Activated T-helper 9 cell treated with anti-CD3 and anti-CD28 coated beads, Interleukin-2, amount 50 U/mL, for 16 hours (primary cell): ENCODE results near the gene POLR3K.
"Not testable (repeated sequence)": the region's sequence is repeated elsewhere in the genome, so short reads cannot be mapped to it uniquely, and the experiment has no call there.

Source experiments
- DNase-seq: peaks from one replicate; pipeline ENCODE4 v3.0.0-alpha.2; 2020; ENCODE audit warnings: low read depth

Gene POLR3K

DNA sequence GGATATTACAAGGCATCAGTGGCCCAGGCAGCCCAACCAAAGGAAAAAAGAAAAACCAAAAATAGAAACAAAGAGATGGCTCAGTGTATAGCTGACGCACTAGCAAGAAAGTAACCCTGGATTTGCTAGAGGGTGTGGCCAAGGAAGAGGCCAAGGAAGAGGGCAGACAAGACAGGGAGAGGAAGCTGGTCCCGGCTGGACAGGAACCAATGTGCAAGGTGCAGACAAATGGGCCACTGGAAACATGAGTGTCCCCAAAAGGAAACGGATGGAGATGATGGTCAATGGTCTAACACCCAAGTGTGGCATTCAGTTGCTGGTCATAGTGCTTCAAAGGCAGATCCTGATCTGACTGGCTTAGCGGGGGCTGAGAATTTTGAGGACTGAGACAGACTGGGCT lies 10.7 kb downstream of the POLR3K start:
- no peak for DNase-seq

DNA sequence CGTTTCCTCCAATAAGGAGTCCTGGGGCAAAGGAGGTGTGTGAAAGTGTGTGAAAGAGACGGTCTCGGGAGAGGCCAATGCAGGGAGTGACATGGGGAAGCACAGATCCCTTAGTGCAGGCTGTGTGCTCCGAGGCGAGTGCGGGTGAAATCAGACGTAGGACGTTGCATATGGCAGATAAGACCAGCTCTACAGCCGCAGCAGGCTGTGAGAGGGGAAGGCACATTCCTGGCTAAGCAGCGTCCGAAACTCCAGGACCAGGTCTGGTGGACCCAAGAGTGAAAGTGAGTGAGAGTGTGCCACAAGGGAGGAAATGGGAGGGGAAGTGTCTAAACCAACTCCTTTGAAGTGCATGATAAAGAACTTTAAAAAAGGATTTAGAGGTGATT lies 11.3 kb downstream of the POLR3K start:
- no peak for DNase-seq

DNA sequence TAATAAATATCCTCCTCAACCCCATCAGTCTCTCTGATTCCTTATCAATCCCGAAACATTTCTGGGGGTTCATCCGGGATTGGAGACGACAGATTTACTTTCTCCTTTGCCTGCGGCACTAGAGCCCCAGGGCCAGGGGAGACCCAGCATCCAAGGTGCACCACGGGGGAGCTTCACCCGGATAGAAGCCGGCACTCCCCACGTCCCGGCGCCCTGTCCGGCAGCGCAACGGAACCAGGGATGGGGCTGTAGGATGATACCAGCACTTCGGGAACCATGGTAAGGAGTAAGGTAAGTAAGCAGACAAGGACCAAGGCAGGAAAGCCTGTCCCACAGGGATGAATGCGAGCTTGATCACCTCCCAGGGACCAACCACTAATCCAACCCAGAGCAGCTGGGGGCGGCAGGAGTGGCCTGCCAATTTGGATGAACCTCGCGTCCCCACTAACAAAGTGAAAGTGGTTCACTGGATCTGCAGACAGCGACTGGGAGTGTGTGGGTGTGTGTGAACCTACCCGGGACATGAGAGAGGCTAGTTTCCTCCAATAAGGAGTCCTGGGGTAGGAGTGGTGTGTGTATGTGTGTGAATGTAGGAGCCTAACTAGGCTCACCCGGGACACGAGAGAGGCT lies 11.9 kb downstream of the POLR3K start:
- DNase-seq, result no peak

DNA sequence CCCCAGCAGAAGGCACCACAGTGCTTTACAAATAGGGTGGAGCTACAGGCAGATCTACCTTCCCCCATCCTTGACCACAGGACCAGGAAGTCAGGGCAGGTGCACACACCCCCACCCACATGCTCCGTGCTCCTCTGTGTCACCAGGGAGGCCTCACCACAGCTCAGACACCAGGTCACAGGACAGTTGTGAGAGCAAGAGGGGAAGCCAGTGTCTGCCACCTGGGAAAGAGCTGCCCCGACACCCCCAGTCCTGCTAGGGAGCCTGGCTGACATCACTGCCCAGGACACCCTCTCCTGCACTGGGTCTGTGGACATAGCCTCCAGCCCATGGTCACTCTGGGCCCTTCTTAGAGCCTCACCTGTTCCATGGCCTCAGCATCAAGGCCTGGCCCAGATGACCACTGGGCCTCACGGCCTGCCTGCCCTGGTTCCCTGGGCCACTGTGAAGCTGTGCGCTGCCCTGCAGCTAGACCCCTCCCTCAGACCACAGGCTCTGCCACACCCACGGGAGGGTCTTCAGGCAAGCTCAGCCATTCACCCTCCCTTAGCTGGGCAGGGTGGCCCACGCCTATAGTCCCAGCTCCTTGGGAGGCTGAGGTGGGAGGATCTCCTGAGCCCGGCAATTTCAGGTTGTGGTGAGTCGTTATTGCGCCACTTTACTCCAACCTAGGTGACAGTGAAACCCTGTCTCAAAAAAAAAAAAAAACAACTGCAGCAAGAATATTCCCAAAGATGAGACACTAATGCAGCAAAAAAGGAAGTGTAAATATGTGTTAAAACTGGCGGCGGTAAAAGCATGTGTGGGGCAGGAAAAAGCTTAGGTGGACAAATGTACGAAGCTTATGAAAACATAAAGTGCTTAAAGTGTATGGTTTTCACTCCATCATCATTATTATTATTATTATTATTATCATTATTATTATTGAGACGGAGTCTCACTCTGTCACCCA lies 14.2 kb downstream of the POLR3K start:
- no peak for DNase-seq

DNA sequence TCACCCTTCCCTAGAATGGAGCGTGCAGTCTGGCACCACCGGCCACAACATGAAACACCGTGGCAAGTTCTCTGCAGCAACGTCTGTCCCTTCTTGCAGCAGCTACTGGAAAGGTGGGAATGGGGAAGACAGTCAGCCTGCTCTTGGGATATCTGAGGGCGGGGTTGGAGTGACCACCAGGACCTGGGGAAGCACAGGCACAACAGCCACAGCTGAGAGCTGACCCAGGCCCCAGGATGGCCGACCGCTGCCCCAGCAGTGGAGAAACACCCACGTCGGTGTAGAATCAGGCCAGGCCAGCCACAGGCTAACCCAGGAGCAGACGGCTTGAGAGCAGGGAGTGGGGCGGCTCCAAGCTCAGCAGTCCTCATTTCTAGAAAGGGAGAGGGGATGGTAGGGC lies 15.2 kb downstream of the POLR3K start:
- not testable (repeated sequence) for DNase-seq

DNA sequence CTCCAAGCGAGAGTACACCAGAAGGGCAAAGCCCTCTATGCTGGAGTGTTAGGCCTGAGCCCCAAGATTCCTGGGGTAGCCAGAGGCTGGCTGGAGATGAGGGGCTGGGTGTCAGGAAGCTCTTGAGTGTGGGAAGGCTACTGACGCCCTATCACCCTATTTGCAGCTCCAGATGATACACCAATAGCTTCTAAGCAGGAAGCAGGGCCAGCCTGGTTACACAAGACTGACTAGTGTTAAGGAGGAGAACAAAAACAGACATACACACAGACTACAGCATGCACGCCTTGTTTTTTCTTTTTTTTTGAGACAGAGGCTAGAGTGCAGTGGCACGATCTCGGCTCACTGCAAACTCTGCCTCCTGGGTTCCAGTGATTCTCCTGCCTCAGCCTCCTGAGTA lies 15.9 kb downstream of the POLR3K start:
- DNase-seq, result no peak

DNA sequence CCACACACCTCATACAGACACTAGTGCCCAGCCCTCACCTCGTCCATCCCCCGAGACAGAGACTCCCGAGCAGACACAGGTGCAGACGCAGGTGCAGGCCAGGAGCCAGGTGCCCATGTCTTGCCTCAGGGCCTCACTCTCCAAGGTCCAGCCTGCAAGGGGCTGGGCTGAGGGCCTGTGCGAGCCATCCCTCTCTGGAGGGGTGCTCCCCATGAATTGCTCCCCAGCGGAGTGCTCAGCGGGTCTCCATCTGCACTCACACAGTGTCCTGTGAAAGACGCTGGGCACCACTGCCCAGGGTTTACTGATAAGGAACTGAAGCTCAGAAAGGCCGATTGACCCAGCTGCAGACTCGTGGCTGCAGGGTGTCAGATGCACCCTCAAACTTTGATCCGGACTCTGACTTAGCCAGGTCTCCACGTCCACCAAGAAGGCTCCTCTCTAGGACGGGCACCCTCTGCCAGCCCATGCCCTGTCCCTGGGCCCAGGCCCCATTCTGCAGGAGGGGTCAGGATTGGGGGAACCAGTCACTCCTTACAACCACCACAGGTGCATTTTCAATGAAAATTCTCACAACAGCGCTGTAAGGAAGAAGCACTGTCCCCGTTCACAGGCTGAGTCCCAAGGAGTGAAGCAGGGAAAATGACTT lies 16.9 kb downstream of the POLR3K start:
- DNase-seq, result no peak

DNA sequence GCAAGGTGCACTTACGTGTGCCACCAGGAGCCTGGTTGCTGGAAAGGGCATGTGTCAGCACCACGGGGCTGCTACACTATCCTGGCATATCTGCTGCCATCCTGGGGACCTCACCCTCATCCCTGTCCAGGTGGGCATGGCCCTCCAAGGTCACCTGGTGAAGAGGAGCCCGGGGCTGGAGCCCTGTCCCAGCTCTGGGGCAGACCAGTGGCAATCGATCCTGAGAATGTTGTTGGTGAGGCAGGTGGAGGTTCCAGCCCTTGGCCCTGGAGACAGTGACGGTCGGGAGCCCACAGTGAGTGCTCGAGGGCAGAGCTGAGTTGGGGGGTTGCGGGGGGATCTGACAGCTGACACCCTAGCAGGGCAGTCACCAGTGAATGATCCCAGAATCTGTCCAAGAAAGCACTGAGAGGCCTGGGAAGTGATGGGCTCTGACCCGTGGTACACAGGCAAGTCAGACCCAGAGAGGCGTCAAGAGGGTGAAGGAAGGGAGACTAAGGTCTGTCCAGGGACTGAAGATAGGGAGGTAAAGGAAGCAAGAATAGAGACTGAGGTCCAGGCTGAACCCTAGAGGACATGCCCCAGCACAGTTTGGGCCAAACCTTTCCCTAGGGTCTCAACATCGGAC lies 17.6 kb downstream of the POLR3K start:
- no peak for DNase-seq

DNA sequence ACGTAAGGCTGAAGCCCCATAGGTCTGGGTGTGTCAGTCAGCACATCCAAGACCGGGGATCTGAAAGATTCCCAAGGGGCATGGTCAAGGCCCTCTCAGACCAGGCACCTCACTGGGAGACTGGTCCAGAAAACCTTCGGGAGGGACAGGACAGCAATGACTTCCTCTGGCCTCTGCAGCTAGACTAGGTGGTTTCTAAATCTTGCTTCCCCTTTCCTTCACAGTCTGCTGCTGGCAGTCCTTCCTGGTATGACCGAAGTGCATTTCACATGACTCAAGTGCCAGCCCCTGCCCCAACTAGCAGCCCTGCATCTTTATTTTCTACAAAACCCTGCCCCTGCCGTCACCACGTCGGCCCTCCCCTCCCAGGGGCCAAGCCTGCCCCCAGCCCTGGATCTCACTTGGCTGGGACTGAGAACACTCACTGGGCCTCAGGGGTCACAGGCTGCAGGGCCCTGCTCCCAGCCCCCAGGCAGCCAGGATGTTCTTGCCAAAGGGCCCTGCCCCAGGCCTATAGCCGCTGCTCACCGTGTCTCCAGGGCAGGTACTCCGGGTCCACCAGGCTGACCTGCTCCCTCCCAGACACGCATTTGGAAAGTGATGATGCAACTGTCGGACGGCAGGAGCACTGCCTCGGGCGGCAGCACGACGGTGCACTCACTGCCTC lies 18.3 kb downstream of the POLR3K start:
- no peak for DNase-seq

DNA sequence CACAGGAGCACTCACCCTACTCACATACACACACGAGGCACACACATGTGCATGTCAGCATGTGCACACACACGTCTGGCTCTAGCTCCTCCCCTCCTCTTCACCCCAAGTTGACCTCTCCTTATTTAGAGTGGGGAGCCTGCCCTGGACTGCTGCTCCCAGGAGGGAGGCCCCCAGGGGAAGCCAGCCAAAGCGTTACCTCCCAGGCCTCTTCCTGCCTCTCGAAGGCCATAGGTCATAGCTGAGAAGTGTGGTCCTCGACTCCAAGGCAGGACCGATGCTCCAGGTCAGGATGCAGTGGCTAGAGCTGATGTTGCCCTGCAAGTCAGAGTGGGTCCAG lies 18.8 kb downstream of the POLR3K start:
- DNase-seq, result no peak

DNA sequence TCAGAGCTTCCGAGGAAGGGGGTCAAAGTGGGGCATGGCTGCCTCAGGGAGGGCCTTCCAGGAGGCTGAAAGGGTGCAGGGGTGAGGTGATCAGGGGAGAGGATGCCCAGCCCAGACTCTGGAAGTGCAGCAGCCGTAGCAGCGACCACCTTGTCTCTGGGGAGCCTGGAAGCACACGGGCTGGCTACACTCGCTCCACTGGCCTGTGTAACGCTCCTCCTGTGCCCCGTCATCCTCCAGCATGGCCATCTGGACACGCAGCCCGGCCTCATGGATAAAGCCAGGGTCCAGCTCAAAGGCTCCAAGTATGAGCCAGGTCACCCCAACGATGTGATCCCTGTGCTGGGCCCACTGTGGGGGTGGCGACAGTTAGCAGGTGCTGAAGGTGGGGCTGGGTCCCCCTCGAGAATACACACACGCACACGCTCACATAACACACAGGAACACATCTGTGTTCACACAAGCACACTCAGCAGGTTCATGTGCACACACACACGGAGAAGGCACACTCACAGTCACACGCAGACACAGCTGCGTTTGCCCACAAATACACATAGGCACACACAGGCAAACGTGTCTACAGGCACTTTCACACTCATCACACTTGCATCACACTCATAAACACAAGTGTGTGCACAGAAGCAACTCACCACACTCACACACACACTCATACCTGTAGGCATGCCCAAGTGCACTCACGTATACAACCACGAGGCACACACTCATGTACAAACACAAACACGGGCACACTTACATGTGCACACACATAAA lies 19.3 kb downstream of the POLR3K start:
- no peak for DNase-seq

DNA sequence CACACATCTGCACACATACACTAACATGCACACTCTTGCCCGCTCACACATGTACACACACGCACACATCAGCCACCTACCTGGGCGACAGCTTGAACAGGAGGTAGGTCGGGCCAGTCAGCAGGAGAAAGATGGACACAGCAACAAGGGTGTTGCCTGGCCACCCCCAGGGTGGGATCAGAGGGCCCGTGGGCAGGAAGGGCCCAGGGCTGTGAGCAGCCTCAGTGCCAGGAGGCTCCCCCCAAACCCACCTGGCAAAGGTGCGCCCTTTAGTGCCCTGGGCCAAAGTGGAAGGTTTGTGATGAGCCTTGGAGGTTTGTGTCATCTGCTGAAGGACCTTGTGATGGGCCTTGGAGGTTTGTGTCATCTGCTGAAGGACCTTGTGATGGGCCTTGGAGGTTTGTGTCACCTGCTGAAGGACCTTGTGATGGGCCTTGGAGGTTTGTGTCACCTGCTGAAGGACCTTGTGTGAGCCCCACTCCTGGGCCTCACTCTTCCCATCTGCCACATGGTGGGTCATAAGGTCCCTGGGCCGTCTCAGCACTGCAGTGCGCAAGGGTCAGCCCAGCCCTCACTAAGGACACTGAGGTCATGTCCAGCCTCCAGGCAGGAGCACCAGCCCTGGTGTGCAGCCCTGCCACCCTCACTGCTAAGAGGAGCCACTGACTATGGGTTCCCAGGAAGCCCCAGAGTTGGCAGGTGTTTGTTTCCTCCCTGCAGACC lies 20.1 kb downstream of the POLR3K start:
- DNase-seq, result not testable (repeated sequence)

DNA sequence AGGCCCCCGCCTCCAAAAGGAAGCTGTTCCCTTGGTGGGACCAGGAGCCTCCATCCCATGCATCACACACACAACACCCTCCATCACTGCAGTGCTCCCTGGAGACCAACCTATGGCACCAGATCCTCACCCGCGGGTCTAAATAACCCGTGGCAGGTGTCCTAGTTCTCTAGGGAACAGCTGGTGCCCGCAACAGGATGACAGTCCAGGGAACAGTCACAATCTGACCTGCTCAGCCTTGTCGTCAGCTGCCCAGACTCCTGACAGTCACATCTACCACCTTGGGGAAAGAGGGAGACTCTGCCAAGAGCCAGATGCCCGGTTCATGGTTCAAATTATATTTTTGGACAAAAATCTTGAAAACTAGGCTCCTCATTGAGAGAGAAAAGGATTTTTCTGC lies 22.8 kb downstream of the POLR3K start:
- not testable (repeated sequence) for DNase-seq

DNA sequence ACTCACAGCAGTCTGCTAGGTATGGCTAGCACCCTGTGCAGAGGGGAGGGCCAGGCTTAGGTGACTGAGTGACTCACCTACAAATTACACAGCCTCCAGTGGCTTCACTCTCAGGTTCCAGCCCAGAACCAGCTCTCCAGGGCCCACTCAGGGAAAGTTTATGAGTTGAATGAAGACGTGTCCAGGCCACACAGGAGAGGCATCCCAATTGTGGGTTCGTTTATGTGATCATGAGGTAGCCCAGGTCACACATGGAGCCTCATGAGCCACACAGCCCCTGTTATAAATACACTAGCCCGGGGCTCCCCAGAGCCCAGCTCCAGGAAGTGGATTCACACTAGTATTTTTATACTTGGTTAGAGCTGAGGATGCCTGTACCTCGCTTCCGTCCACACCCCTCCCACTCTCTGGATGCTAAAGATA lies 27.5 kb downstream of the POLR3K start:
- DNase-seq, result not testable (repeated sequence)

DNA sequence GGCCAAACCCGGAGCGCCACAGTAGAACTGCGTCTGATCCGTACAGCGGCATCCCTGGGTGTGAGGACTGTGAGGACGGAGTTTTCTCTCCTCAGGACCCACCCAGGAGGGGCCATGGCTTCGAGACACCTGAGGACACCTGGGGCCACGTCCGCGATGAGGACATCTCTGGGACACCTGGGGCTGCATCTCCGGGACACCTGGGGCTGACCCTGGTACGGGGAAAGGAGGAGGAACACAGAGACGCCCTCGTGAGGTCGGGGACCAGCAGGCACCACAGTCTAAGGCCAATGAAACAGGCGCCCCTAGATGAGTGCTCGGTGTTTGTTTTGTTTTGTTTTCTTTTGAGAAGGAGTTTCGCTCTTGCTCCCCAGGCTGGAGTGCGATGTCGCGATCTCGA lies 29.3 kb downstream of the POLR3K start:
- not testable (repeated sequence) for DNase-seq

DNA sequence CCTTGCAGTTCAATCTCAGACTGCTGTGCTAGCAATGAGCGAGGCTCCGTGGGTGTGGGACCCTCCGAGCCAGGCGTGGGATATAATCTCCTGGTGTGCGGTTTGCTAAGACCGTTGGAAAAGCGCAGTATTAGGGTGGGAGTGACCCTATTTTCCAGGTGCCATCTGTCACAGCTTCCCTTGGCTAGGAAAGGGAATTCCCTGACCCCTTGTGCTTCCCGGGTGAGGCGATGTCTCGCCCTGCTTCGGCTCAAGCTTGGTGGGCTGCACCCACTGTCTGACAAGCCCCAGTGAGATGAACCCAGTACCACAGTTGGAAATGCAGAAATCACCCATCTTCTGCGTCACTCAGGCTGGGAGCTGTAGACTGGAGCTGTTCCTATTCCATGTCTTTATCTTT lies 32.5 kb downstream of the POLR3K start:
- DNase-seq, result not testable (repeated sequence)

DNA sequence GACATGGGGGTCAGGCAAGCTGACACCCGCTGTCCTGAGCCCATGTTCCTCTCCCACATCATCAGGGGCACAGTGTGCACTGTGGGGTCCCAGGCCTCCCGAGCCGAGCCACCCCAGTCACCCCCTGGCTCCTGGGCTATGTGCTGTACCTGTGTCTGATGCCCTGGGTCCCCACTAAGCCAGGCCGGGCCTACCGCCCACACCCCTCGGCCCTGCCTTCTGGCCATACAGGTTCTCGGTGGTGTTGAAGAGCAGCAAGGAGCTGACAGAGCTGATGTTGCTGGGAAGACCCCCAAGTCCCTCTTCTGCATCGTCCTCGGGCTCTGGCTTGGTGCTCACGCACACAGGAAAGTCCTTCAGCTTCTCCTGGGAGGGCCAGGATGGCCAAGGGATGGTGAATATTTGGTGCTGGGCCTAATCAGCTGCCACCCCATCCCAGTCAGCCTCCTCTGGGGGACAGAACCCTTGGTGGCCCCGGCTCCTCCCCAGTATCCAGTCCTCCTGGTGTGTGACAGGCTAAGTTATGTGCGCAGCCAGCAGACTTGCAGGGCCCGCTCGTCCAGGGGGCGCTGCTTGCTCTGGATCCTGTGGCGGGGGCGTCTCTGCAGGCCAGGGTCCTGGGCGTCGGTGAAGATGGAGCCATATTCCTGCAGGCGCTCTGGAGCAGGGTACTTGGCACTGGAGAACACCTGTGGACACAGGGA lies 36.2 kb downstream of the POLR3K start:
- not testable (repeated sequence) for DNase-seq

DNA sequence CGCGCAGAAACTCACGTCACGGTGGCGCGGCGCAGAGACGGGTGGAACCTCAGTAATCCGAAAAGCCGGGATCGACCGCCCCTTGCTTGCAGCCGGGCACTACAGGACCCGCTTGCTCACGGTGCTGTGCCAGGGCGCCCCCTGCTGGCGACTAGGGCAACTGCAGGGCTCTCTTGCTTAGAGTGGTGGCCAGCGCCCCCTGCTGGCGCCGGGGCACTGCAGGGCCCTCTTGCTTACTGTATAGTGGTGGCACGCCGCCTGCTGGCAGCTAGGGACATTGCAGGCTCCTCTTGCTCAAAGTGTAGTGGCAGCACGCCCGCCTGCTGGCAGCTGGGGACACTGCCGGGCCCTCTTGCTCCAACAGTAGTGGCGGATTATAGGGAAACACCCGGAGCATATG lies 42.6 kb downstream of the POLR3K start:
- DNase-seq, result peak; percentile 78

DNA sequence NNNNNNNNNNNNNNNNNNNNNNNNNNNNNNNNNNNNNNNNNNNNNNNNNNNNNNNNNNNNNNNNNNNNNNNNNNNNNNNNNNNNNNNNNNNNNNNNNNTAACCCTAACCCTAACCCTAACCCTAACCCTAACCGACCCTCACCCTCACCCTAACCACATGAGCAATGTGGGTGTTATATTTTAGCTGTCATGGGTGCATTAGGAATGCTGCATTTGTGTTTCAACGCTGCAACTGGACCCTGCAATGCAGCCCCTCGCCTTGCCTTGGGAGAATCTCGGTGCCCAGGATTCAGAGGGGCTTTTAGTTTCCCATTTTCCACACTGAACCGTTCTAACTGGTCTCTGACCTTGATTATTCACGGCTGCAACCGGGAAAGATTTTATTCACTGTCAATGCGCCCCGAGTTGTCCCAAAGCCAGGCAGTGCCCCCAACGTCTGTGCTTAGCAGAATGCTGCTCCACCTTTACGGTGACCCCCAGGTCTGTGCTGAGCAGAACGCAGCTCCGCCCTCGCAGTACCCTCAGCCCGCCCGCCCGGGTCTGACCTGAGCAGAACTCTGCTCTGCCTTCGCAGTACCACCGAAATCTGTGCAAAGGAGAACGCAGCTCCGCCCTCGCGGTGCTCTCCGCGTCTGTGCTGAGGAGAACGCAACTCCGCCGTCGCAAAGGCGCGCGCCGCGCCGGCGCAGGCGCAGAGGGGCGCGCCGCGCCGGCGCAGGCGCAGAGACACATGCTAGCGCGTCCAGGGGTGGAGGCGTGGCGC lies 43.3 kb downstream of the POLR3K start:
- no peak for DNase-seq
